Hepatic stellate cell (primary cell): ENCODE results near the gene MARCHF10.
"Not testable (repeated sequence)": the region's sequence is repeated elsewhere in the genome, so short reads cannot be mapped to it uniquely, and the experiment has no call there.

ENCODE experiments used
- DNase-seq: peaks from one replicate; pipeline ENCODE4 v3.0.0; 2011; ENCODE audit warnings: low spot score

Gene MARCHF10

GRCh38 chr17:62807812-62808575 lies at the start of gene MARCHF10:
Gene MARCHF10 (minus strand): TSS chr17:62808314. CDS start chr17:62801735, 6,579 bp downstream.
- DNase-seq = peak; percentile 34

GRCh38 chr17:62857526-62857925 lies 49.4 kb upstream of the MARCHF10 start:
- no peak for DNase-seq

GRCh38 chr17:62856594-62856993 lies 48.5 kb upstream of the MARCHF10 start:
- DNase-seq = no peak

GRCh38 chr17:62855156-62855555 lies 47.0 kb upstream of the MARCHF10 start:
- DNase-seq = no peak

- no peak for DNase-seq
These were observed 46.1 kb upstream of the MARCHF10 start for GRCh38 chr17:62854098-62854680.

GRCh38 chr17:62852195-62852594 lies 44.1 kb upstream of the MARCHF10 start:
- no peak for DNase-seq

GRCh38 chr17:62849591-62850415 lies 41.7 kb upstream of the MARCHF10 start:
- DNase-seq = not testable (repeated sequence)

- DNase-seq = no peak
These were observed 40.2 kb upstream of the MARCHF10 start for GRCh38 chr17:62848334-62848733.

GRCh38 chr17:62847426-62847825 lies 39.3 kb upstream of the MARCHF10 start:
- DNase-seq = no peak

GRCh38 chr17:62840871-62841270 lies 32.8 kb upstream of the MARCHF10 start:
- DNase-seq = no peak

GRCh38 chr17:62833816-62834215 lies 25.7 kb upstream of the MARCHF10 start:
- DNase-seq = not testable (repeated sequence)

GRCh38 chr17:62832405-62832804 lies 24.3 kb upstream of the MARCHF10 start:
- DNase-seq = no peak

GRCh38 chr17:62831066-62831465 lies 23.0 kb upstream of the MARCHF10 start:
- not testable (repeated sequence) for DNase-seq

- DNase-seq = peak; percentile 26
These were observed 19.8 kb upstream of the MARCHF10 start for GRCh38 chr17:62827746-62828485.

GRCh38 chr17:62826956-62827355 lies 18.8 kb upstream of the MARCHF10 start:
- no peak for DNase-seq

GRCh38 chr17:62825182-62825581 lies 17.1 kb upstream of the MARCHF10 start:
- DNase-seq = no peak

- DNase-seq = peak; percentile 69
These were observed 16.4 kb upstream of the MARCHF10 start for GRCh38 chr17:62824290-62825131.

GRCh38 chr17:62823111-62823893 lies 15.2 kb upstream of the MARCHF10 start:
- DNase-seq = no peak

- DNase-seq = no peak
These were observed 14.2 kb upstream of the MARCHF10 start for GRCh38 chr17:62822080-62822904.
